GM21423 (cell line): ENCODE results near the gene GAD1.

Experiments used
- ATAC-seq: cut with Tn5 transposase; IDR thresholded peaks from one replicate; pipeline ENCODE4 v1.9.1; 2021; ENCODE audit warnings: mild to moderate bottlenecking, moderate library complexity; ENCODE audit not compliant: unreplicated experiment

Gene GAD1

GRCh38 chr2:170817093-170818035 is 677 bp downstream of the GAD1 start:
- ATAC-seq = no peak

DNA sequence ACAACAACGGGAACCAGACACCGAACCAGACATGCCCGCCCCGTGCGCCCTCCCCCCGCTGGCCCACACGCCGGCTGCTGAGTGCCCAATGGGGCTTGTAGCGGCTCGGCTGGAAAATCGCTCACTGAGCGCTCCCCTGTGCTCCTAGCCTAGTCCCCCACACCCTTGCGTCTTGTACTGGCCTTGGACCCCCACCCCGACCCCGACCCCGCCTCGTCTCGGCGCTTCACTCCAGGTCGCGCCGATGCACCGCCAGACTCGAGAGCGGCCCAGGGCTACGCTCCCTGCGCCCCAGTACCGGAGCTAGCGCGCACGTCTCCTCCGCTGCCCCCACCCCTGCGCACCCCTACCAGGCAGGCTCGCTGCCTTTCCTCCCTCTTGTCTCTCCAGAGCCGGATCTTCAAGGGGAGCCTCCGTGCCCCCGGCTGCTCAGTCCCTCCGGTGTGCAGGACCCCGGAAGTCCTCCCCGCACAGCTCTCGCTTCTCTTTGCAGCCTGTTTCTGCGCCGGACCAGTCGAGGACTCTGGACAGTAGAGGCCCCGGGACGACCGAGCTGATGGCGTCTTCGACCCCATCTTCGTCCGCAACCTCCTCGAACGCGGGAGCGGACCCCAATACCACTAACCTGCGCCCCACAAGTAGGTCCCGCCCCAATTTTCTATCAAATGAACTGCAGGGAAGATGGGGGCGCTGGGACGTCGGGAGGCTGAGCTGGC is 1.5 kb downstream of the GAD1 start:
- ATAC-seq = no peak

DNA sequence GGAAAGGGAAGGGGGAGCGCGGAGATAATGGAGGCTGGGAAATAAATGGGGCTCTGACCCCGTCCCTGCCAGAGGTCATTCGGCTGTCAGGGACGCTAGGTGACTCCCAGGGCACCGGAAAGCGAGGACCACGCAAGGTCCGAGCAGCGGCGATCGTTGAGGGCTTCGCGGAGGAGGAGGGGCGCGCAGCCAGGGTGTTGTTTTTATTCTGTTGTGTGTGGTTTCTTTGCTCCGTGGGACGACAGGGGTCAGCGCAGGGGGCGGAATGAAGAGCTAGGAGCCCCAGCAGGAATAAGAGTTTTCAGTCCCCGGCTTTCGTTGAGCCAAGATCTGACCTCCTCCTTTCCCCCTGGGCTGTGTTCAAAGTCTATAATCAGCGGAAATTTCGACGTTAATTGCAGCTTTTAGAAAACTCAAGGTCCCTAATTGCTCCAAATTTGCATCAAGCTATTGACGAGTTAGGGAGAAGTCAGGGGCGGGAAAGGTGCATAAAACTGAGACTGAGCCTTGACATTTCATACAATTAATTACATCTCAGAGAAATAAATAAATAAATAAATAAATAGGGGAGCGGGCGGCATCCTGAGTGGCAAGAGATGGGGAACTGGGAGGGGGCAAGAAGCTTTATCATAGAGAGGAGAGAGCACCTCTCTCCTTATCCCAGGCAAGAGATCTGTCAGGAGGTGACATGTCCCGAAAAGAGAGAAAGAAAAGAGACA is 2.2 kb downstream of the GAD1 start:
- ATAC-seq = no peak

- no peak for ATAC-seq
Observed at GRCh38 chr2:170819680-170820664, 3.3 kb downstream of the GAD1 start.

GRCh38 chr2:170820757-170821530 is 4.3 kb downstream of the GAD1 start:
- no peak for ATAC-seq

- no peak for ATAC-seq
Observed at GRCh38 chr2:170821531-170822289, 5.0 kb downstream of the GAD1 start.

DNA sequence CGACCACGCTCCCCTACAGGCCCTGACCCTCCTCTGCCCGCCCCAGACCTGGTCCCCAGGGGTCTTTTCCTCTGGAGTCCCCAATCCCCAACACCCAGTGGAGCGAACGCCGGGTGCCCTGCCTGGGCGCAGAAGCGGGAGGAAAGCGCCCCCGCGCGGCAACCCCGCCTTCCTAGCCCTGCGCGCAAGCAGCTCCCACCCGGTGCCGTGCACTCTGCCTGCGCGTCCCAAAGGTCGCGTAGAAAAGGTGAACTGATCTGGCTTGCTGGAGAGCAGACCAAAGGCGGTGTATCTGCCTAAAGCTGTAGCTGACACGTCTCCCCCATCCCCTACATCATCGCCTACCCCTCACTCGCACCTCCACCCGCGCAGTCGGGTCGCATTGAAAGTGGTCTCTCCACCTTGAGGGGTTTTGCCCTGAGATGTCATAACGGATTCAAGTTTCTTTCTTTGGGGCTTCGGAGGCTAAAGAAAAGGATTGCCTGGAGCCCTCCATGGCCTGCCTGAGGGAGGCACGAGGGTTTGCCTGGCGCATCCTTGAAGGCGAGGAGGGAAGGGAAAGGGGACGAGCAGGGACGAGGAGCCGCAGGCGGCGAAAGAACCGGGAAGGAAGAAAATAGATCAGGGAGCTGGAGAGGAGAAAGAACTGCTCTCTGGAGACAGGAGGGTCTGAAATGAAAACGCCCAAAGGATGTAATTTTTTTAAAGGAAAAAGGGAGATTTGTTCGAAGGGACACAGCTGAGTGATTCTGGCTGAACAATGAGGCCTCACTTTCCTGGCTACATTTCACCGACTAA is 5.8 kb downstream of the GAD1 start:
- no peak for ATAC-seq

GRCh38 chr2:170823088-170823897 is 6.6 kb downstream of the GAD1 start:
- ATAC-seq = no peak

GRCh38 chr2:170823898-170824215 is 7.2 kb downstream of the GAD1 start:
- no peak for ATAC-seq

DNA sequence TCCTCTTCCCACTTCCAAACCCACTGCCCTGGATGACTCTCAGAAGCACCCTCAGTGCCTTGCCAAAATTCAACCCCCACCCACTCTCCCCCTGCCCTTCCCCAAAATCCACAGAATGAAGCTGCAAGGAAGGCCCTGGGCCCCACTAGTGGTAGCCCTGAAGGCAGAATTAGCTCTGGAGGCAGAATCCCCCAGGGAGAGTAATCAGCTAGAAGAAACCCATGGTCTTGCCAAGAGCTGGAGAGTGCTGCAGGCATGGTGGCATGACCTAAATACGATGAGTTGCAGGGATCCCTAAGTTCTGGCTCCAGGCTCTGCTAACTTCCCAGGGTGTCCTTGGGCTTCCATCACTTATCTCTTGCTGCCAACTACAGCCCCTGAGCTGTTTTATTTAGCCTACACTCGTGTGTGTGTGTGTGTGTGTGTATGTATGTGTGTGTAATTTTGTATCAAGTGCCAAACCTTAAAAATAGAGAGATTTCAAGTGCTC is 7.9 kb downstream of the GAD1 start:
- no peak for ATAC-seq

DNA sequence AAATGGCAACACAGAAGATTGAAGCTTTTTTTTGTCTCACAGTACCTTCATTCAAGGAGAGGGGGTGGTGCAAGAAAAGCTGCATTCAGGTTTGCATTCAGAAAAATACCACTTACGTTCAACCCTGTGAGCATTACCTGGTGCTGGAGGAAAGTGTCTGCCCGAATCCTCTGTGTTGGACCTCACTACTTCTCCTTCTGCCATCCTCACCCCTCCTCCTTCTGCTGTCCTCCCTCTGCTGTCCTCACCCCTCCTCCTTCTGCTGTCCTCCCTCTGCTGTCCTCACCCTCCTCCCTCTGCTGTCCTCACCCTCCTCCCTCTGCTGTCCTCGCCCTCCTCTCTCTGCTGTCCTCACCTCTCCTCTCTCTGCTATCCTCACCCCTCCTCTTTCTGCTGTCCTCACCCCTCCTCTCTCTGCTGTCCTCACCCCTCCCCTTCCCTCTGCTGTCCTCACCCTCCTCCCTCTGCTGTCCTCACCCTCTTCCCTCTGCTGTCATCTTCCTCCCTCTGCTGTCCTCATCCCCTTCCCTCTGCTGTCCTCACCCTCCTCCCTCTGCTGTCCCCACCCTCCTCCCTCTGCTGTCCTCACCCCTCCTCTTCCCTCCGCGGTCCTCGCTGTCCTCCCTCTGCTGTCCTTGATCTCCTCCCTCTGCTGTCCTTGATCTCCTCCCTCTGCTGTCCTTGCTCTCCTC is 11.3 kb downstream of the GAD1 start:
- no peak for ATAC-seq

GRCh38 chr2:170828533-170828916 is 11.8 kb downstream of the GAD1 start:
- ATAC-seq = no peak

GRCh38 chr2:170829036-170829435 is 12.3 kb downstream of the GAD1 start:
- no peak for ATAC-seq

- ATAC-seq = no peak
Observed at GRCh38 chr2:170830166-170830565, 13.5 kb downstream of the GAD1 start.

DNA sequence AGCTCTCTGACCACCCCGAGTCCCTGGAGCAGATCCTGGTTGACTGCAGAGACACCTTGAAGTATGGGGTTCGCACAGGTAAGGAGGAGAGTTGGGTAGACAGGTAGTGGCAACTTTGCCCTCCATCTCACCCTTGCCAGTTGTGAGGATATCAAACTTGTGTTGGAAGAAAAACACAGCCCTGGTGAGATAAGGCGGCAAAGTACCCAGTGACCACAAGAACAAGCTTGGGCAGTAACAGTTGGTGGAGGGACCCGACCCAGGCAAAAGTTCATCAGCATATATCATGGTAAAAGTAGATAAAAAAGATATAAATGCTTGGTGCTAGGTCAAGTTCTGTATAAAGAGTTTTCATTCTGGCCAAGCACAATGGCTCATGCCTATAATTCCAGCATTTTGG is 14.4 kb downstream of the GAD1 start:
- ATAC-seq = no peak

GRCh38 chr2:170836027-170836426 is 19.3 kb downstream of the GAD1 start:
- ATAC-seq = no peak
